ENCODE measurements around the gene PEBP1.
A peak's percentile ranks its signal among the peaks of the same experiment; 100 is the strongest.

The PEBP1 gene

GRCh38 chr12:118102609-118103008, 33.3 kb upstream of the PEBP1 start:
- TF ChIP-seq CTCF (conservative IDR thresholded peaks at IDR 0.05), result no peak
- peak overlapping the region; percentile 96 for H3K27ac ChIP-seq

- no peak for TF ChIP-seq CTCF (conservative IDR thresholded peaks at IDR 0.05)
- peak overlapping the region; percentile 96 for H3K27ac ChIP-seq
Measured at GRCh38 chr12:118103201-118103600, 32.7 kb upstream of the PEBP1 start.

- H3K27ac ChIP-seq, result peak within 1 kb of the TSS; percentile 96
- peak; percentile 11; the same call in 1 of the 2 replicates for TF ChIP-seq CTCF (conservative IDR thresholded peaks at IDR 0.05)
Measured at GRCh38 chr12:118103601-118104382, 32.1 kb upstream of the PEBP1 start, which contains the start of gene VSIG10. VSIG10 (minus strand) TSS chr12:118104011; CDS start chr12:118103671, 340 bp downstream.

- TF ChIP-seq CTCF (conservative IDR thresholded peaks at IDR 0.05), result no peak
Measured at GRCh38 chr12:118107011-118107410, 28.9 kb upstream of the PEBP1 start.

GRCh38 chr12:118107694-118108093, 28.2 kb upstream of the PEBP1 start:
- TF ChIP-seq CTCF (conservative IDR thresholded peaks at IDR 0.05), result no peak
- H3K27ac ChIP-seq, result peak overlapping the region; percentile 12; the same call in 1 of the 2 replicates

More at GRCh38 chr12:118107011-118107410, 28.9 kb upstream of the PEBP1 start:
- H3K27ac ChIP-seq, result peak overlapping the region; percentile 12; the same call in 1 of the 2 replicates

- no peak for TF ChIP-seq CTCF (conservative IDR thresholded peaks at IDR 0.05)
- no peak overlapping the region for H3K27ac ChIP-seq
Measured at GRCh38 chr12:118109088-118109487, 26.8 kb upstream of the PEBP1 start.

GRCh38 chr12:118119449-118119879, 16.5 kb upstream of the PEBP1 start:
- no peak for TF ChIP-seq CTCF (conservative IDR thresholded peaks at IDR 0.05)
- H3K27ac ChIP-seq, result peak overlapping the region; percentile 81
